Osteoblast (primary cell): ENCODE measurements around the gene OR51I1. TPM values are rescaled to one million over a fixed set of nuclear protein-coding genes. Genes with fewer than 3 reads are reported as not detected.

Experiments
- DNase-seq: peaks from one replicate; pipeline ENCODE4 v3.0.0; 2011; ENCODE audit warnings: low spot score, mixed read lengths; ENCODE audit not compliant: insufficient read length; ENCODE audit errors: missing footprints
- H2AFZ ChIP-seq: 2 replicates; pipeline ENCODE4 v1.6.0; 2011; ENCODE audit warnings: mild to moderate bottlenecking, low read length
- H3K27ac ChIP-seq: 2 replicates; pipeline ENCODE4 v1.5.1; 2011; ENCODE audit warnings: mild to moderate bottlenecking, low read depth, low read length, moderate library complexity
- H3K27me3 ChIP-seq: 2 replicates; pipeline ENCODE4 v1.6.0; 2012; ENCODE audit warnings: mild to moderate bottlenecking, control low read depth, inconsistent platforms, low read length, moderate library complexity; ENCODE audit not compliant: insufficient read depth
- H3K36me3 ChIP-seq: 2 replicates; pipeline ENCODE4 v1.5.1; 2011; ENCODE audit warnings: mild to moderate bottlenecking, low read length, control low read depth, moderate library complexity; ENCODE audit not compliant: insufficient read depth
- H3K4me1 ChIP-seq: 2 replicates; pipeline ENCODE4 v1.5.1; 2011; ENCODE audit warnings: mild to moderate bottlenecking, low read length, control low read depth, moderate library complexity; ENCODE audit not compliant: insufficient read depth
- H3K4me2 ChIP-seq: 2 replicates; pipeline ENCODE4 v1.6.0; 2011; ENCODE audit warnings: mild to moderate bottlenecking, low read length; ENCODE audit not compliant: insufficient read depth
- H3K4me3 ChIP-seq: fragments of 200-600 bp; sonication (generic); 3 replicates; pipeline ENCODE4 v1.5.1; 2012; ENCODE audit warnings: mild to moderate bottlenecking, low read length, inconsistent platforms; ENCODE audit not compliant: insufficient read depth
- H3K79me2 ChIP-seq: 2 replicates; pipeline ENCODE4 v1.6.0; 2012; ENCODE audit warnings: mild to moderate bottlenecking, low read length, control low read depth, inconsistent platforms; ENCODE audit not compliant: insufficient read depth
- H3K9me3 ChIP-seq: 2 replicates; pipeline ENCODE4 v1.5.1; 2011; ENCODE audit warnings: low read depth, low read length, control low read depth
- H4K20me1 ChIP-seq: 2 replicates; pipeline ENCODE4 v1.6.0; 2012; ENCODE audit warnings: mild to moderate bottlenecking, low read length, control low read depth; ENCODE audit not compliant: insufficient read depth
- CTCF ChIP-seq: IDR thresholded peaks from 2 replicates; pipeline ENCODE4 v1.5.1; 2011; ENCODE audit warnings: mild to moderate bottlenecking, low read depth, low read length, moderate library complexity; ENCODE audit errors: extremely low read depth
- total RNA-seq: library from RNA; depleted of rRNA; stranded (reverse); fragments of >200 nt; gene quantifications from 2 replicates; pipeline ENCODE4 v1.2.3, GENCODE V29; 2012

Gene OR51I1
- total RNA-seq, result under 0.01 TPM in 1 of 2 replicates, not detected in the other

- no peak within 1 kb of the TSS for H3K4me2 ChIP-seq
- TF ChIP-seq CTCF, result no peak
Measured at GRCh38 chr11:5441414-5441813, at the start of gene OR51I1. Gene OR51I1, minus strand, starts transcription at chr11:5441514. Its CDS starts 0 bp downstream, at chr11:5441514.

GRCh38 chr11:5489576-5490357, 48.5 kb upstream of the OR51I1 start:
- Histone ChIP-seq H3K79me2 (no peaks in the 10 kb centered on the region), H4K20me1 (no peaks in the 10 kb centered on the region), H2AFZ (no peak overlapping the region), H3K4me2 (no peak overlapping the region), H3K4me1 (no peaks in the 10 kb centered on the region), H3K4me3 (no peak overlapping the region), H3K27me3 (no peaks in the 10 kb centered on the region), H3K27ac (no peak overlapping the region), H3K36me3 (no peaks in the 10 kb centered on the region), H3K9me3 (no peaks in the 10 kb centered on the region)
- TF ChIP-seq CTCF, result no peak
- DNase-seq, result no peak

More at GRCh38 chr11:5441414-5441813, at the start of gene OR51I1:
- Histone ChIP-seq H2AFZ (no peak within 1 kb of the TSS), H3K36me3 (no peaks in the 10 kb centered on the region), H4K20me1 (no peaks in the 10 kb centered on the region), H3K9me3 (no peaks in the 10 kb centered on the region), H3K79me2 (no peaks in the 10 kb centered on the region), H3K27ac (no peak within 1 kb of the TSS), H3K27me3 (no peaks in the 10 kb centered on the region), H3K4me3 (no peak within 1 kb of the TSS), H3K4me1 (no peaks in the 10 kb centered on the region)
- DNase-seq, result no peak

- Histone ChIP-seq H3K4me3 (no peak overlapping the region), H3K79me2 (no peaks in the 10 kb centered on the region), H2AFZ (no peak overlapping the region), H3K4me2 (no peak overlapping the region), H3K36me3 (no peaks in the 10 kb centered on the region), H3K27ac (no peak overlapping the region), H3K9me3 (no peaks in the 10 kb centered on the region), H3K27me3 (no peaks in the 10 kb centered on the region), H3K4me1 (no peaks in the 10 kb centered on the region), H4K20me1 (no peaks in the 10 kb centered on the region)
- no peak for TF ChIP-seq CTCF
- DNase-seq, result no peak
Measured at GRCh38 chr11:5488798-5489399, 47.6 kb upstream of the OR51I1 start.

- no peak for TF ChIP-seq CTCF
- Histone ChIP-seq H3K4me2 (no peak within 1 kb of the TSS), H3K36me3 (no peaks in the 10 kb centered on the region), H4K20me1 (no peaks in the 10 kb centered on the region), H3K27ac (no peak within 1 kb of the TSS), H3K9me3 (no peaks in the 10 kb centered on the region), H3K4me3 (no peak within 1 kb of the TSS), H3K79me2 (no peaks in the 10 kb centered on the region), H3K27me3 (no peaks in the 10 kb centered on the region), H2AFZ (no peak within 1 kb of the TSS), H3K4me1 (no peaks in the 10 kb centered on the region)
- DNase-seq, result no peak
Measured at GRCh38 chr11:5488385-5488784, 47.1 kb upstream of the OR51I1 start, which contains the start of gene OR52D1. Gene OR52D1, plus strand, starts transcription at chr11:5488685. Its CDS starts 22 bp downstream, at chr11:5488707.
